A204.1 (cell line): Measurements from ENCODE around the gene NINJ2.

ENCODE experiments used
- FAIRE-seq: peaks from 2 replicates; lab custom pipeline; 2012; peaks lifted over from hg19 to GRCh38; lab: Jason Lieb, UNC

The NINJ2 gene

DNA sequence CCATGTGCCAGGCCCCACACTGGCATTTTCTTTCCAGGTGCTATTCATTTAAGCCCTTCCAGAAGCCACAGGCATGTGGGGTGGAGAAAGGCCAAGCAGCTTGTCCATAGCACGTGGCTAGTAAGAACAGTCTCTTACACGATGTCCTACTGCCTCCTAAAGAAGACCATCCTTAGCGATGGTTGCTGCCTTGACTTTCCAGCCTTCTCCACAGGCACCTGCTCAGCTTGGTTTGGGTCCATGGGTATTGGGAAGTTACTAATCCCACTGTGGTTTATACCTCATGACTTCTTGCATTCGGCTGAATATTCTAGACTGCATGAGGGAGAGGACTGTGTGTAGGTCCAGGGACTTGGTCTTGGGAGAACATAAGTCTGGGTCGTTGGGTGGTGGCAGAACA, 49.2 kb downstream of the NINJ2 start:
- FAIRE-seq: no peak

DNA sequence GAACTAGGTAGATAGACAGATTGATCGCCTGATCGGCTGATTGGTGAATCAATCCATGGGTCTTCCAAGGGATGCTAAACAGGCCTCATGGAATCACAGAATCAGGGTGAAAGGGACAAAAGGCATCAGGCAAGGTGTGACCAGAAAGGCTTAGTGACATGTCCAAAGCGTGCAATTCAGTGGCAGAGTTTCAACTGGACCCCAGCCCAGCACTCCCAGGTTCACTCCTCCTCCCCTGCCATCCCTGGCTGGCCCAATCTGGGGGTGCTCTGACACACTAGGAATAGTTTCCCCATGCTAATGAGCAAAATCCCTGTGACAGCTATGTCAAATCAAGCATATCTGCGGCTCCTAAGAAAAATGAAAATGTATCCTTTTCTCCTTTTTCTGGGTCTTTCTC, 50.4 kb downstream of the NINJ2 start:
- FAIRE-seq: no peak

DNA sequence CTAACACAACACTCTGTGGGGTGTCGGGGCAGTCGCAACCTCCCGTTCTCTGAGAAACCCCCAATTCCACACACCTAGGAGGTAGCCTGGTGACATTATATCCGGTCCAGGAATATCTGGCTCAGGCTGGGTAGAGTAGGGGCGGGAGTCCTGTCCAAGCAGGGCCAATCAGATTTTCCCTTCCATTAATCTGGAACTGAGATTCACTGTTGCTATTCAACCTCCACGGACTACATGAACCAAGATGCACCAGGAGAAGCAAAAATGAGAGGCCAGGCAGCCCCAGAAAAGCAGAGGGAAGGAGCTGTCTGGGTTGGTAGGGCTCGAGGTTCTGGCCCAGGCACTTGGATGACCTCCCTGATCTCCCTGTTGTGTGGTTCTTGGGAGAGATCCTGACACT, 51.0 kb downstream of the NINJ2 start:
- FAIRE-seq: no peak

DNA sequence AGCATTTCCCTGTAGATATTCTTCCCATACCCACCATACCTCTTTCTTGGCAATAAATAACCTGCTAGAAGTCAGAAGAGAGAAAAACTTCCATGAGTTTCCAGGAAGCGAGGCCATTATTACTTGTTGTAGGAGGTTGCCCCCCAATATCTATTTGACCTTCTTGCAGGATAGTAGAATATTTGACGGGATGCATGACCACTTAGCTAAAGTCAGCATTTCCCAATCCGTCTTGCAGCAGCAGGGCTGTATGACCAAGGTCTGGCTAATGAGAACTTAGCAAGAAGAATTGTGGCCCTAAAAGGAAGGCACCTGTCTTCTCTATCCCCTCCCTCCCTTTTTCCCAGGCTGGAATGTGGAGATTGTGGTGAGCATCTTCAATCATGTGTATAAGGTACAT, 51.5 kb downstream of the NINJ2 start:
- FAIRE-seq: no peak

DNA sequence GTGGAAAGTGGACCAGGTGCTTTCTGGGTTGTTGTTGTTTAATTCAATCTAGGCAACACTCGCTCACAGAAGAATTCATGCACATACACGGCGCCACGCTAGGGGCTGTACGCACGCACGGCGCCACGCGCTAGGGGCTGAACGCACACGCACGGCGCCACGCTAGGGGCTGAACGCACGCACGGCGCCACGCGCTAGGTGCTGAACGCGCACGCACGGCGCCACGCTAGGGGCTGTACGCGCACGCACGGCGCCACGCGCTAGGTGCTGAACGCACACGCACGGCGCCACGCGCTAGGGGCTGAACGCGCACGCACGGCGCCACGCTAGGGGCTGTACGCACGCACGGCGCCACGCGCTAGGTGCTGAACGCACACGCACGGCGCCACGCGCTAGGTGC, 54.3 kb downstream of the NINJ2 start:
- FAIRE-seq: no peak

DNA sequence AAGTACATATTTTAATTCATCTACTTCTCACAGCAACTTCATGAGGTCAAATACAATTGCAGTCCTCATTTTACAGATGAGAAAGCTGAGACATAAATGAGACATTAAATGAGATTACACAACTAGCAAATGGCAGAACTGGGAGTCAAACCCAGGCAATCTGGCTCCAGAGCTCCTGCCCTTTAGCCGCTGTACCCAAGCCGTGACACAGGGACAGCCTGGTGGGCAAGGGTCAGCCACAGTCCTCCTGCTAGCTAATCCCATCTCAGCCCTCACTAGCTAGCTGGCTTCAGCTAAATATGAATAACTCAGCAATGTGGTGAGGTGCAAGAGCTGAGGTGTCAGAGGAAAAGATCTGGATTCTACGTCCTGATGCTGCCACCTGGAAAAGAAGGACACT, 54.8 kb downstream of the NINJ2 start:
- no peak for FAIRE-seq

DNA sequence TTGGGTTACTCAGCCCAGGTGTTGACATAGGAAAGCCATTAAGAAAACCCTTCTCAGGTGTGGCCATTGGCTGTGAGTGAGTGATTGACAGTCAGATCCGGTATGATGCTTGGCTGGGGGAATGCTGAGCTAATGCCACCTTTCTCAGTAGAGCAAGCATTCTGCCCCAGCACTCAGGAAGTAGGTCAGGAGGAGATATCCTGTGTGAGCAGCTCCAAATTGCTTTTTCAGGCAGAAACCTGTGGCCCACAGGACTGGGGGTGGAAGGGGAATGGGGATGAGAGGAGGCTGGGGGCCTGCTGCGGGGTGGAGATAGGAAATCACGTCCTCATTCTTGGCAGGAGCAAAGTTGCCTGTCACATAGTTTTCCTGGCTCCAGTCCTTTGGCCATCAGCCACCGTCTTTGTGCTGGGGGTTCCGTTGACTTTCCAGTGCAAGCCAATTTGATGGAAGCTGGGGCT, 55.7 kb downstream of the NINJ2 start:
- no peak for FAIRE-seq

DNA sequence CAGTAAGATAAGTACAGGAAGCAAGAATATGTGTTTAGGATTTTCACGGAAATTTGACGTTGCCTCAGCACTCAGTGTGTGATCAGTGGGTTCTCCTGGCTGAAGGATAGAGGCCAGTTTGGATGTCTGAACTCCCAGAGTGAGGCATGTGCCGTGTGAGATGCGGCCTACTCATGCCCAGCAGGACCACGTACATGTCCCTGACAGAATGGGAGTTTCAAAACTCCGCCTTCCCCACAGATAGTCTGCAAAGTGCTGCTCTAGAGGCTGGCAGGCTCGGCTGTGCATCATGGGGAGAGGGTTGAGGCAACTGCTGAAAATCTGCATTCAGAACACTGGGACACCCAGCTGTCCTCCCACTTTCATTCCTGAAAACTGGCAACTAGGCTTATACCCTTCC, 58.3 kb downstream of the NINJ2 start:
- no peak for FAIRE-seq

DNA sequence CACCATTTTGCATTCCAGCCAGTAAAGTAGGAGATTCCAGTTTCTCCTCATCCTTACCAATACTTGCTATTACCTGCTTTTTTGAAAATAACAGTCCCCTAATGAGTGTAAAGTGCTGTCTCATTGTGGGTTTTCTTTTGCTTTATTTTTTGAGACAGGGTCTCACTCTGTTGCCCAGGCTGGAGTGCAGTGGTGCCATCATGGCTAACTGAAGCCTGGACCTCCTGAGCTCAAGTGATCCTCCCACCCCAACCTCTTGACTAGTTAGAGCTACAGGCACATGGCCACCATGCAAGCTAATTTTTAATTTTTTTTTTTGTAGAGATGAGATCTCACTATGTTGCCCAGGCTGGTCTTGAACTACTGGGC, 60.6 kb downstream of the NINJ2 start:
- FAIRE-seq: no peak

DNA sequence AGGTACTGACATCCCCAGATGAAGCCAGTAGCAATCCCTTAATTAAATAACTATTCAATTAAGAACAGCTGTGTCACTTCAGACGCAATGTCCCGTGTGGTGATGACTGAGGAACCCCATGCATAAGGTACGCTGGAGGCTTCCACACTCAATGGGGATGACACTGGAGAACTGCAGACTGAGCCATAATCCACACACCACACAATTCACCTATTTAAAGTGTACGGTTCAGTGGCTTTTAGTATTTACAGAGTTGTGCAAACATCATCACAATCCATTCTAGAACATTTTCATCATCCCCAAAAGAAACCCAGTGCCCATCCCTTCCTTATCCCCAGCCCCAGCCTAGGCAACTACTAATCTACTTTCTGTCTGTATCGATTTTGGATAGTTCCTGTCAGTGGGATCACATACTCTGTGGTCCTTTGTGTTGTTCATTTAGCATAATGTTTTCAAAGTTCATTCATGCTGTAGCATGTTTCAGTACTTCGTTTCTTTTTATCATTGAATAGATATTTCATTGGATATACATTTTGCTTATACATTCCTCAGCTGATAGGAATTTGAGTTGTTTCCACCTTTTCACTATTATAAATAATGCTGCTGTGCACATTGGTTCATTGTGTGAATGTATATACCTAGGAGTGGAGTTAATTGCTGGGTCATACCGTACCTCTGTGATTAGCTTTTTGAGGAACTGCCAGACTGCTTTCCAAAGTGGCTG, 61.1 kb downstream of the NINJ2 start:
- FAIRE-seq: no peak

DNA sequence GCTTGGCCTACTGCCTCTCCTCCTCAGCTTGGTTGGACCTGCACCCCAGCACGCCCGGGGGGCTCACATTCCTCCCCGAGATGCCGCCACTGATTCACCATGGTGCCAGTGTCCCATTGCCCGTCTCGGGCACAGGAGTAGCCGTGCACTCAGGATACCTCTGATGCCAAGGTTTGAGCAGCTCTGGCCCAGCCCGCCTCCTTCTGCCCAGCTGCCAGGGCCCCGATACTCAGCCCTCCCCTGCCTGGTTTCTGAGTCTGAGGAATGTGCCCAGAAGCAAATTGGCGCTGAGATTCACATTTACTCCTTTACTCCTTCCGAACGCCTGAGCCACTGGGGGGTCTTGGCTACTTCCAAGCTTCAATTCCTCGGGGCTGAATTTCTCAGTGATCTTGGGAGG, 63.5 kb downstream of the NINJ2 start:
- no peak for FAIRE-seq

DNA sequence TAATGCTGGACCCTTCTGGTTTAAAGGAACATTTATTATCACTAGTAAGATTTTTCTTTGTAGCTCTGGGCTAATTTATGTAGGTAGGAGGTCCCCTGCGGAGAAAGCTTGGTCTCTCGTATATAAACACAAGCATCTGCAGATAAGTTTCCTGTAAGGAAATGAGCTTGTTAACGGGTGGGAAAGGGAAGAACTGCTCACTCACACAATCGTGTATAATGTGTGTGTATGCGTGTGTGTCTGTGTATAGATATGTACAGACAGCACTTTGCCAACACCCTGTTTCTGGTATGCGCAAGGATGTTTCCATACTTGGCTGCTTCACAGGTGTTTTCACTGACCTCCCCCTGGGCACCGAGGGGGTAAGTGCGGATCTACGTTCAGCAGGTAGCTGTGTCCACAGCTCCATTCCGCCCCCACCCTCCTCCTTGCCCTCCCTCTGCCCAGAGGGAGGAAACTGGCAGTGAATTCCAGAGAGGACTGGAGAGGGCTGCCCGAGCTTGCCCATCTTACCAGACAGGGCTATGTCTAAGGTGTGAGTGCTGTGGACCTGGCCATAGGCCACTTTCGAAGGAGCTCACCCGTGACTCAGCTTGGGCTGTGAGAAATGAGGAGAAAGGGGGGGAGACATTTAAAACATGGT, 65.2 kb downstream of the NINJ2 start:
- FAIRE-seq: no peak

DNA sequence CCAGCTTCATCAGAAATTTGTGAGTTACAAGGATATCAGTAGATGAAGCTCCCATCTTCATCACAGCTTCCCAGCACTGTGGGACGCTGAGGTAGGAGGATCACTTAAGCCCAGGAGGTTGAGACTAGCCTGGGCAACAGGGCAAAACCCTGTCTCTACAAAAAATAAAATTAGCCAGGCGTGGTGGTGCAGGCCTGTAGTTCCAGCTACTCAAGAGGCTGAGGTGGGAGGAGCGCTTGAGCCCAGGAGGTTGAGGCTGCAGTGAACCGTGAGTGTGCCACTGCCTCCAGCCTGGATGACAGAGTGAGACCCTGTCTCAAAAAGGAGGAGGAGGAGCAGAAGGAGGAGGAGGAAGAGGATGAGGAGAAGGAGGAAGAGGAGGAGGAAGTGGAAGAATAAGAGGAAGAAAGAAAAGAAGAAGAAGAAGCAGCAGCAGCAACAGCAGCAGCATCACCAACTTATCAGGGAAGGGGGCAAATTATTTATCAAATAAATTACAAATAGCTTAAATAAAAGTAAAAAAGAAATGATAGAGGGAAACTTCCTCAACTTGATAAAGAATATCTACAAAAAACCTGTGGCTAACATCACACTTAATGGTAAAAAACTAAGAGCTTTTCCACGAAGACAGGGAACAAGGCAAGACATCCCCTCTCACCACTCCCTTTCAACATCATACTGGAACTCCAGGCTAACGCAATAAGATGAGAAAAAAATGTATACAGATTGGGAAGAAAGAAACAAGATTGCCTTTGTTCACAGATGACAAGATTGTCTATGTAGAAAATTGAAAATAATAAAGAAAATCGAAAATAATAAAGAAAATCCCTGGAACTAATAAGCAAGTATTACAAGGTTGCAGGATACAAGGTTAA, 69.6 kb downstream of the NINJ2 start:
- no peak for FAIRE-seq

DNA sequence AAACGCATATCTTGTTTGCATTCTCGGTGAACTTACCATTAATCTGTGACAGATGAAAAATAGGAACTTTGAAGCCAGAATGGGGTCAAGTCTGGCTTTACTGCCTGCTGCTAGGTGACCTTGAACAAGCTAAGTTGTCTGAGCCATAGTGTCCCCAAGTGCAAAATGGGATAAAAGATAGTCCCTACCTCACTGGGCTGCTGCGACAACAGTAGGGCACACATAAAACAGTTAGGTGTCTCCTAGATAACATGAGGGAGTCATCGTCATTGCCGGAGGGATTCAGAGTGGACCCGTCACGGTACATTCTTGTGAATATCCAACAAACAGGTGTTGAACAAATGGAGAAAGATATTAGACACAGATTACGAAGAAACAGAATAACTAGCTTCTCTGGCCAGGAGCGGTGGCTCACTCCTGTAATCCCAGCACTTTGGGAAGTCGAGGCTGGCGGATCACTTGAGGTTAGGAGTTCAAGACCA, 71.2 kb downstream of the NINJ2 start:
- FAIRE-seq: no peak

DNA sequence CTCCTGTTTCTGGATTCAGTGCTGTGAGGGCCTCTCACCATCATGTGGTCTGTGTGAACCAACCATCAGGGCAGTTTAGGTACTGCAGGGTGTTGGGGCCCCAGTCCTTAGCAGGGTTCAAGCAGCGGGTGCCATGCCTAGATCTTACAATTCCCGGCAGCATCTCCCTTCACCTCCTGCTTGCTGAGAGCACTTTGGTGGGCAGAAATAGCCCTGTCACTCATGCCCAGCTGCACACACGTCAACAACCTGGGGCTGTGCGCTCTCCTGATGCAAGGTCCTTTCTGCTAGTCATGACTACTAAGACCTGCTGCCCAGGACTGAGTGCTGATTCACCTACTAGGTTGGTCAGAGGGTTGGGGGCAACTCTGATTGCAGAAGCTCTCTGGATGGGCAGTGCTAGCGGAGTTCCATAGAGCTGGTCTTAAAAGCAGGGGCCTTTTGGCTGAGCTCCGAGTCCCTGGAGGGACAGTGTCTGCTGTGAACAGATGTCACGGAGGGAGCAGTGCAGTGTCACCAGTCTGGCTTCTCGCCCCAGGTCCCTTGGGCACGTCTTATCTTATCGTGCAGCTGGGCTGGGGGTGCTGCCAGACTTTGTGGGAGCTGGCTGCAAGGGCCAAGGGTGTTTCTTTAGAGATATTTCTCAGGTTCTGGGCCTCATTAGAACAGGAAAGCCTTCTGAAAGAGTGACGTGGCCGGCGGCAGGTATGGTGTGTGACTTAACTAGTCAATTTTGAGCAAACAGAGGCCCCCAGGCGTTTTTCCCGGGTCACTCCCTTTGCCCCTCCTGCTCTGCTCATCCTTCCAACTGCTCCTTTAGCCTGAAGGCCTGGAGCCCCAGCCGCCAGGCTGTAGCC, 71.8 kb downstream of the NINJ2 start:
- no peak for FAIRE-seq

DNA sequence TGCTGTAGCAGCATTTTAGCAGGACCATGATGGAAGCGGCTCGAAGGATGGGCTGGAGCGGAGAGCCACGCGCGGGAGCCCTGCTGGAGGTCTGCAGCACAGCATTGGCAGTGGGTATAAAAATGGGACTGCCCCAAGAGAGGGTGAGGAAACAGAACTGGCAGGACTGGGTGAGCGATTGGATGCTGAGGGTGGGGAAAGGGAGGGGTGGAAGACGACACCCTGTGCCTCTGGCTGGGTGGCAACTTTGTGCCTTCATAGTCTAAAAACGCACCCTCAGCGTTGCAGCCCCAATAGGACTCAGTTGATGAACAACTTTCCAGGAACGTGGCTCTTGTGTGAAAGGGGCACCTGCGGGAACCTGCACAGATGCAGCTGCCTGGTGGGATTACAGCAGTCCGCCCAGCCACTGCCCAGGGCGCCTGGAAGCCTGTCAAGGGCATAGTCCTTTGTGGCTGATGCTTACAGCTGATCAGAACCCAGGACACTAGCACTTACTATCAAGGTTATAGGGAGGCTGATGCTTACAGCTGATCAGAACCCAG, 73.0 kb downstream of the NINJ2 start:
- FAIRE-seq: no peak

DNA sequence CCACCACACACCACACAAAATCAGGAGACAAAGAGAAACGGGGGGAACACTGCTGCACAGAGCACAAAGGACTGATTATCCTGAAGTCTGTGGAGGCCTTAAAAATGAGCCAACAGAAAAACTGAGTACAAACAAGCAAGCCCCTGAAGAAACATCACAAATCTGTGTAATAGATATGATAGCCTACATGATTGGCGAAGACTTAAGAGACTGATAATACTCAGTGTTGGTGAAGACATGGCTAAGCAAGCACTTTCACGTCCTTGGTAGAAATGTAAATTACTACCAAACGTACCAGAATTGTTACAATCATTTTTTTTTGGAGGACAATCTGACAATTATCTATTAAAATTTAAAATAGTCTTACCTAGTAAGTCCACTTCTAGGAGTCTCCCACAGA, 74.6 kb downstream of the NINJ2 start:
- FAIRE-seq: no peak

DNA sequence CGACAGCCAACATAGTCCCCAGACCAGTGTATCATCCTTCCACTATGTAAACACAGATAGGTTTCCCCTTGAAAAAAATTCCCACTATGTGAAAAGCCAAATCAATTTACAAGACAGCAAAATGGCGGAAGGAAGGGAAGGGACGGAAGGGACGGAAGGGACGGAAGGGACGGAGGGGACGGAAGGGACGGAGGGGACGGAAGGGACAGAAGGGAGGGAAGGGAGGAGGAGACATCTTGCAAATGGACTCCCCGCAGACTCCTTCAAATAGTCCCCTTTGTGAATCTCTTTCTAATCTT, 75.3 kb downstream of the NINJ2 start:
- FAIRE-seq: no peak

DNA sequence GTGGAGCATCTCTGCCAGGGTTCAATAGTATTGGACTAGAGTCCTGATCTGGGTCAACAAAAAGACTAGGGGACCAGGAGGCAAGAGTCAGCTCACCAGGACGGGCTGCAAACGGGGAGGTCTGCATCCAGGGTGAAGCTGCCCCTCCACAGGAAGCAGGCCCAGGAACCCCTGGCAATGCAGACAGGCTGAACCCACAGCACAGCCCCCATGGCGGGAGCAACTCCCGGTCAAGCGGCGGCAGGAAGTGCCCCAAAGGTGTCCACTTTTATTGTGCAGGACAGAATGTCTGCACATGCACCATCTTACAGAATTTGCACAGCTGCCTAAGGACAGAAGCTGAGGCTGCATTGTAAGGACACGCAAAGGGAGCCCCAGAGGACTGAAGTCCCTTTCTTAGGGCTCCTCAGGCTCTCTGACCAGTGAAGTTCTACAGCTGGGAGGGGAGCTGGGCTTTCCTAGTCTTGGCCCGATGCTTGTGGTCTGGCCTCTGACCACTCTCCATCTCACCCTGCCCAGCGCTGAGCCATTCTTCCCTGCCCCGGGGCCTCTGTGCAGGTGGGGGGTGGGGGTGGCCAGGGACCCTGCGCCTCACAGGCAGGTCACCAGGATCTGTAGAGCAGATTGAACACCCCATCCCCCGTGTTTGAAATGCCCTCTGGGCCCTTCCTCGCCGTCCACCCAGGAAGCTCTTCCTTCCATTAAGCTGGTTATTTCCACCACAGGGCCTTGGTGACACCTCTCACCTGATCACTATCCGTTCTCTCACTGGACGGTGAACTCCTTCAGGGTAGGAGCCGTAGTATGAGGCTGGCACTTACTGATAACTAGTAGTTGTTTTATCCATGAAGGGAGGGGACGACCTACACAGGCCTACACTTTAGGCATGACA, 75.9 kb downstream of the NINJ2 start:
- no peak for FAIRE-seq

DNA sequence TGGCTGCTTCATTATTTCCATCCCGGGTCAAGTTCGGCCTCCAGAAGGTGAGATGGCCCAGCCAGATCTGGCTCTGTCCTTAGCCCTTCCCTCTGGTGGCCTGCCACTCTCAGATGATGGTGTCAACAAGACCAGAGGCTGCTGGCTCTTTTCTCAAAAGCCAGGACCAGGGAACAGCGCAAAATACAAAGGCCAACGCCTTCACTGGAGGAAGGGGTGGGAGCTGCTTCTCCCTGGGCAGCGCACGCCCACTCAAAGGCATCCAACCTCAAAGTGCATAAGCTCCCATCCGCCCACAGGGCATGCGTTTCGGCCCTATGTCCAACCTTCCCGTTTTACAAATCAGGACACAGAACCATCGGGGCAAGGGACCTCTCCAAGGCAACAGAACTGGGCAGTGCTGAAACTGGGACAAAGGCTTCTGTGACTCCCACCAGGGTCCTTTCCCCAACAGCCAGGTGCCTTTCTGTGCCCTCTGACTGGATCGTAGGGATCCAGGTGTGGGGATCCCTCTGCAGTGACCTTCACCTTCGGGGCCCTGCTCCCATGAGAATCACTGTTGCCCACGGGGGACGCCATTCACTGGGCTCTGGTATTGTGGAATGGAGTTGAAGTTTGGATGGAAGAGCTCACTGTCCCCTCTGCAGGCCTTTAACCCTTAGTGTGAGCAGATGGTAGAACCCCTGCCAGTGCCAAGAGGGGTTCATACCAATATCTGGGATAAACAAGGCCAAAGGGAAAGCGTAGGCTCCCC, 76.8 kb downstream of the NINJ2 start:
- FAIRE-seq: no peak
